HEK293 (cell line): Measurements from ENCODE around the gene FMNL1.

Source experiments
- AEBP2 ChIP-seq: fragments of 450-650 bp; formaldehyde crosslinking; IDR thresholded peaks from 2 replicates; pipeline ENCODE4 v1.5.1; 2016; ENCODE audit warnings: missing biosample characterization, missing genetic modification characterization, borderline replicate concordance
- HOXD13 ChIP-seq: sonication (generic); formaldehyde crosslinking; IDR thresholded peaks from 2 replicates; pipeline ENCODE4 v1.8.0; 2022; ENCODE audit warnings: missing genetic modification reagents, borderline replicate concordance
- PRDM10 ChIP-seq: fragments of 450-650 bp; formaldehyde crosslinking; IDR thresholded peaks from 2 replicates; pipeline ENCODE4 v1.5.1; 2016; ENCODE audit warnings: missing biosample characterization, missing genetic modification characterization
- PRDM2 ChIP-seq: fragments of 450-650 bp; formaldehyde crosslinking; IDR thresholded peaks from 2 replicates; pipeline ENCODE4 v1.5.1; 2016; ENCODE audit warnings: missing biosample characterization, missing genetic modification characterization, borderline replicate concordance
- SCRT1 ChIP-seq: fragments of 450-650 bp; formaldehyde crosslinking; IDR thresholded peaks from 2 replicates; pipeline ENCODE4 v1.5.1; 2016; ENCODE audit warnings: missing biosample characterization, missing genetic modification characterization, borderline replicate concordance
- SP2 ChIP-seq: fragments of 450-650 bp; formaldehyde crosslinking; IDR thresholded peaks from 2 replicates; pipeline ENCODE4 v1.5.1; 2016; ENCODE audit warnings: missing biosample characterization, missing genetic modification characterization
- TRIM28 ChIP-seq: IDR thresholded peaks from 2 replicates; pipeline ENCODE4 v1.6.1; 2011; ENCODE audit warnings: low read length, control low read depth, borderline replicate concordance
- ZBTB1 ChIP-seq: fragments of 450-650 bp; formaldehyde crosslinking; IDR thresholded peaks from 2 replicates; pipeline ENCODE4 v1.5.1; 2016; ENCODE audit warnings: missing biosample characterization, missing genetic modification characterization
- ZBTB17 ChIP-seq: fragments of 450-650 bp; formaldehyde crosslinking; IDR thresholded peaks from 2 replicates; pipeline ENCODE4 v1.5.1; 2016; ENCODE audit warnings: missing biosample characterization, missing genetic modification characterization
- ZBTB48 ChIP-seq: fragments of 450-650 bp; formaldehyde crosslinking; IDR thresholded peaks from 2 replicates; pipeline ENCODE4 v1.5.1; 2016; ENCODE audit warnings: missing biosample characterization, missing genetic modification characterization
- ZIC2 ChIP-seq: fragments of 450-650 bp; formaldehyde crosslinking; IDR thresholded peaks from 2 replicates; pipeline ENCODE4 v1.5.1; 2016; ENCODE audit warnings: missing biosample characterization, missing genetic modification characterization
- ZNF121 ChIP-seq: fragments of 450-650 bp; formaldehyde crosslinking; IDR thresholded peaks from 2 replicates; pipeline ENCODE4 v1.5.1; 2016; ENCODE audit warnings: missing biosample characterization, missing genetic modification characterization
- ZNF138 ChIP-seq: fragments of 450-650 bp; formaldehyde crosslinking; IDR thresholded peaks from 2 replicates; pipeline ENCODE4 v1.5.1; 2016; ENCODE audit warnings: missing biosample characterization, missing genetic modification characterization, borderline replicate concordance
- ZNF148 ChIP-seq: fragments of 450-650 bp; formaldehyde crosslinking; IDR thresholded peaks from 2 replicates; pipeline ENCODE4 v1.5.0; 2017; ENCODE audit warnings: missing biosample characterization, missing genetic modification characterization, borderline replicate concordance
- ZNF19 ChIP-seq: fragments of 450-650 bp; formaldehyde crosslinking; IDR thresholded peaks from 2 replicates; pipeline ENCODE4; 2016; ENCODE audit warnings: missing biosample characterization, missing genetic modification characterization, low read depth
- ZNF366 ChIP-seq: fragments of 450-650 bp; formaldehyde crosslinking; conservative IDR thresholded peaks from 2 replicates; pipeline ENCODE4 v1.5.1; 2016; ENCODE audit warnings: missing biosample characterization, missing genetic modification characterization
- ZNF48 ChIP-seq: fragments of 450-650 bp; formaldehyde crosslinking; IDR thresholded peaks from 2 replicates; pipeline ENCODE4 v1.5.1; 2016; ENCODE audit warnings: missing biosample characterization, missing genetic modification characterization
- ZNF529 ChIP-seq: fragments of 450-650 bp; formaldehyde crosslinking; IDR thresholded peaks from 2 replicates; pipeline ENCODE4 v1.5.1; 2017; ENCODE audit warnings: missing genetic modification characterization, missing biosample characterization; ENCODE audit not compliant: insufficient replicate concordance
- ZNF558 ChIP-seq: fragments of 450-650 bp; formaldehyde crosslinking; IDR thresholded peaks from 2 replicates; pipeline ENCODE4 v1.5.1; 2016; ENCODE audit warnings: missing biosample characterization, missing genetic modification characterization
- ZNF610 ChIP-seq: fragments of 450-650 bp; formaldehyde crosslinking; IDR thresholded peaks from 2 replicates; pipeline ENCODE4 v1.5.1; 2016; ENCODE audit warnings: missing biosample characterization, missing genetic modification characterization, borderline replicate concordance
- ZNF677 ChIP-seq: fragments of 450-650 bp; IDR thresholded peaks from 2 replicates; pipeline ENCODE4 v1.5.0; 2018; ENCODE audit warnings: missing biosample characterization, mild to moderate bottlenecking, missing genetic modification characterization, moderate library complexity
- ZNF777 ChIP-seq: fragments of 450-650 bp; formaldehyde crosslinking; IDR thresholded peaks from 2 replicates; pipeline ENCODE4 v1.5.1; 2017; ENCODE audit warnings: missing biosample characterization, missing genetic modification characterization, borderline replicate concordance
- ZNF837 ChIP-seq: fragments of 450-650 bp; formaldehyde crosslinking; IDR thresholded peaks from 2 replicates; pipeline ENCODE4 v1.5.1; 2016; ENCODE audit warnings: missing biosample characterization, missing genetic modification characterization
- TF ChIP-seq, protein P1 (sequence below): fragments of 450-650 bp; IDR thresholded peaks from 2 replicates; pipeline ENCODE4 v1.5.1; 2018; ENCODE audit warnings: missing biosample characterization, missing genetic modification characterization

The FMNL1 gene

GRCh38 chr17:45247429-45248131 lies 25.9 kb downstream of the FMNL1 start (continued):
- no peak for TF ChIP-seq ZNF529 (tag by site-specific recombination)
- TF ChIP-seq ZNF48: no peak
- TF ChIP-seq ZNF777: 0 out of 2 replicates have a peak, but pooled peaks have one; percentile 95
- TF ChIP-seq ZBTB17: peak; percentile 56
- no peak for TF ChIP-seq ZNF558 (tag by site-specific recombination)
- TF ChIP-seq ZNF148 (tag by site-specific recombination): no peak
- TF ChIP-seq ZNF366 (tag by site-specific recombination): peak; percentile 95
- TF ChIP-seq ZNF677 (tag by site-specific recombination): no peak
- no peak for TF ChIP-seq ZNF837 (tag by site-specific recombination)
- TF ChIP-seq, protein P1, sequence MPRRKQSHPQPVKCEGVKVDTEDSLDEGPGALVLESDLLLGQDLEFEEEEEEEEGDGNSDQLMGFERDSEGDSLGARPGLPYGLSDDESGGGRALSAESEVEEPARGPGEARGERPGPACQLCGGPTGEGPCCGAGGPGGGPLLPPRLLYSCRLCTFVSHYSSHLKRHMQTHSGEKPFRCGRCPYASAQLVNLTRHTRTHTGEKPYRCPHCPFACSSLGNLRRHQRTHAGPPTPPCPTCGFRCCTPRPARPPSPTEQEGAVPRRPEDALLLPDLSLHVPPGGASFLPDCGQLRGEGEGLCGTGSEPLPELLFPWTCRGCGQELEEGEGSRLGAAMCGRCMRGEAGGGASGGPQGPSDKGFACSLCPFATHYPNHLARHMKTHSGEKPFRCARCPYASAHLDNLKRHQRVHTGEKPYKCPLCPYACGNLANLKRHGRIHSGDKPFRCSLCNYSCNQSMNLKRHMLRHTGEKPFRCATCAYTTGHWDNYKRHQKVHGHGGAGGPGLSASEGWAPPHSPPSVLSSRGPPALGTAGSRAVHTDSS (tag by site-specific recombination): no peak
- peak; percentile 95 for TF ChIP-seq PRDM10 (tag by site-specific recombination)
- TF ChIP-seq HOXD13 (CRISPR knock-in tag): no peak
- TF ChIP-seq ZNF610: 0 out of 2 replicates have a peak, but pooled peaks have one; percentile 22
- peak; percentile 87 for TF ChIP-seq ZIC2 (tag by site-specific recombination)
- peak; percentile 44; the same call in 1 of the 2 replicates for TF ChIP-seq ZBTB48
- TF ChIP-seq ZNF19 (tag by site-specific recombination): no peak
- no peak for TF ChIP-seq SCRT1 (tag by site-specific recombination)
- no peak for TF ChIP-seq TRIM28
- TF ChIP-seq PRDM2: no peak
- no peak for TF ChIP-seq ZNF121 (tag by site-specific recombination)
- TF ChIP-seq AEBP2: no peak
- TF ChIP-seq ZNF138 (tag by site-specific recombination): no peak
- peak; percentile 98 for TF ChIP-seq SP2 (tag by site-specific recombination)
- TF ChIP-seq ZBTB1 (tag by site-specific recombination): peak; percentile 79; the same call in 1 of the 2 replicates
